Left lung (tissue), 10 donors: Measurements from ENCODE around the gene PAPOLG. TPM values are rescaled to one million over a fixed set of nuclear protein-coding genes. Genes with fewer than 3 reads are reported as not detected.

Source experiments
- ATAC-seq: fragments of 200-7000 bp; cut with Tn5 transposase; one replicate; pipeline ENCODE4 v1.9.1; 2020; ENCODE audit warnings: moderate library complexity
- DNase-seq, 4 donors: peaks; one replicate each; pipeline ENCODE4 v3.0.0-alpha.2; 2013 to 2020
- H3K27ac ChIP-seq, 2 donors: fragments of 200-600 bp; sonication (generic) in 1 of 2; one replicate each; pipeline versions ENCODE4 v1.5.0 to v1.8.0; 2020 to 2021
- H3K27me3 ChIP-seq, 2 donors: fragments of 200-600 bp; sonication (generic) in 1 of 2; one replicate each; pipeline versions ENCODE4 v1.5.0 to v1.8.0; 2020 to 2021
- H3K36me3 ChIP-seq, 2 donors: fragments of 200-600 bp; sonication (generic) in 1 of 2; one replicate each; pipeline versions ENCODE4 v1.5.0 to v1.8.0; 2020 to 2021
- H3K4me1 ChIP-seq, 2 donors: fragments of 200-600 bp; one replicate each; pipeline ENCODE4 v1.8.0; 2021
- H3K4me3 ChIP-seq, 2 donors: fragments of 200-600 bp; sonication (generic) in 1 of 2; one replicate each; pipeline versions ENCODE4 v1.5.0 to v1.8.0; 2020 to 2021; ENCODE audit warnings: mild to moderate bottlenecking in 1 of 2
- H3K9me3 ChIP-seq, 2 donors: fragments of 200-600 bp; sonication (generic) in 1 of 2; one replicate each; pipeline versions ENCODE4 v1.5.0 to v1.8.0; 2020 to 2021
- intact Hi-C, 2 donors: fragments of 100-400 bp; cut with DNase I; formaldehyde crosslinking; loops; one replicate each; pipeline versions ENCODE4 v1.11.2 to v1.14.2; 2022
- polyA plus RNA-seq, 6 donors: library from polyadenylated mRNA; unstranded; fragments of 120-200 nt; gene quantifications; one replicate each; pipeline ENCODE4 v1.2.1, GENCODE V29; 2013; ENCODE audit not compliant: insufficient read length in 6 of 6
- total RNA-seq, 2 donors: library from RNA; stranded (reverse); fragmentation: NEBNext Ultra II Directional; extraction: Animal tissue kit (Norgen Biotek cat#: 25700); gene quantifications; one replicate each; pipeline ENCODE4 v1.2.1, GENCODE V29; 2021
- TF ChIP-seq, protein P1 (sequence below), 2 donors: fragments of 200-600 bp; sonication (generic) in 1 of 2; IDR thresholded peaks; one replicate each; pipeline versions ENCODE4 v1.5.0 to v1.8.0; 2021; ENCODE audit warnings: antibody characterized with exemption in 2 of 2
- donor health status: DM: no; HTN: yes; CAD: no.
- donor health status: DM: no; HTN: no; CAD: no.

PAPOLG gene
- total and polyA plus RNA-seq, 8 donors = 11.3 to 30.5 (median 24.7) TPM

DNA sequence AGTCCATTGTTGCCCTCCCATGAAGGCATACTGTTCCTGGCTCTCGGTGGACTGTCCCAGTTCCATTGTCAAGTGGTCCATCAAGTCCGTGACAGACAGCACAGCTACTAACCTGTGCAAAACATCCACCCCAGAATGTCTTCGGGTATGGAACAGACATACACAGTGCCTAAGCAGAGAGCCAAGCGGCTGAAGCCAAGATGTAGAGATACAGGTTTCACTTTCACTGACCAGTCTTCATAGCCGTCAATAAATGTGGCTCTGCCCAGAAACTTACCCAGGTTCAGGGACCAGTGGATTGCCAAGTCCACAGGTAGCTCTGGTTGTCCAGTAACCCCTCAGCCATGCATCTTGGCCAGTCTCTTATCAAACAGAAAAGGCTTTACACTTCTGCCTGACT lies 10.7 kb upstream of the PAPOLG start:
- Histone ChIP-seq H3K36me3 (no peaks in the 10 kb centered on the region), H3K9me3 (no peaks in the 10 kb centered on the region), H3K27me3 (no peaks in the 10 kb centered on the region), H3K4me3 (no peak overlapping the region), H3K4me1 (no peaks in the 10 kb centered on the region), H3K27ac (no peak overlapping the region)
- TF ChIP-seq, protein P1, sequence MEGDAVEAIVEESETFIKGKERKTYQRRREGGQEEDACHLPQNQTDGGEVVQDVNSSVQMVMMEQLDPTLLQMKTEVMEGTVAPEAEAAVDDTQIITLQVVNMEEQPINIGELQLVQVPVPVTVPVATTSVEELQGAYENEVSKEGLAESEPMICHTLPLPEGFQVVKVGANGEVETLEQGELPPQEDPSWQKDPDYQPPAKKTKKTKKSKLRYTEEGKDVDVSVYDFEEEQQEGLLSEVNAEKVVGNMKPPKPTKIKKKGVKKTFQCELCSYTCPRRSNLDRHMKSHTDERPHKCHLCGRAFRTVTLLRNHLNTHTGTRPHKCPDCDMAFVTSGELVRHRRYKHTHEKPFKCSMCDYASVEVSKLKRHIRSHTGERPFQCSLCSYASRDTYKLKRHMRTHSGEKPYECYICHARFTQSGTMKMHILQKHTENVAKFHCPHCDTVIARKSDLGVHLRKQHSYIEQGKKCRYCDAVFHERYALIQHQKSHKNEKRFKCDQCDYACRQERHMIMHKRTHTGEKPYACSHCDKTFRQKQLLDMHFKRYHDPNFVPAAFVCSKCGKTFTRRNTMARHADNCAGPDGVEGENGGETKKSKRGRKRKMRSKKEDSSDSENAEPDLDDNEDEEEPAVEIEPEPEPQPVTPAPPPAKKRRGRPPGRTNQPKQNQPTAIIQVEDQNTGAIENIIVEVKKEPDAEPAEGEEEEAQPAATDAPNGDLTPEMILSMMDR (IDR thresholded peaks at IDR 0.05) = no peak
- intact Hi-C loops = no loop called here
- ATAC-seq = no peak
- no peak for DNase-seq

- H3K4me1 ChIP-seq = no peaks in the 10 kb centered on the region
- no peaks in the 10 kb centered on the region for H3K36me3 ChIP-seq
- no peak overlapping the region for H3K4me3 ChIP-seq
- H3K27me3 ChIP-seq = no peaks in the 10 kb centered on the region
- DNase-seq (no peak), ATAC-seq (peak; percentile 35)
- no peak overlapping the region for H3K27ac ChIP-seq
- TF ChIP-seq, protein P1 (IDR thresholded peaks at IDR 0.05) = no peak
- H3K9me3 ChIP-seq = no peaks in the 10 kb centered on the region
- intact Hi-C loops = no loop called here
Observed at GRCh38 chr2:60745761-60746160, 10.3 kb upstream of the PAPOLG start.

DNA sequence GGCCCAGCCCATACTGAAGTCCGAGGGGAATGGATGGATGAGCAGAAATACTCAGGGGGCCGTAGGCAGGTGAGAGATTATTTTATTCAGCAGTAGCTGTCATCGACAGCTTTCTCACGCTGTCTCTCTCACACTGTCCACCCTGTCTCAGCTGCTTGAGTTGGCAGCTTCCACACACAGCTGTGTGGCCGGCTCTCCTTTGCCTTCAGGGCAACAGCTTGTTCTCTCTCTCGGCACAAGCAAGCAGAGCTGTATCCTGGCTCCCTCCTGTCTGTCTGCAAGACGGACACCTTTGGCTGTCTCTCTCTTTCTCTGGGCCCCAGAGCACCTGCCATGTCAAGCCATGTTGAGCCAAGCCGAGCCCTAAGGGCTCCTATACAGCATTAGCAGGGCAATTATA lies 9.8 kb upstream of the PAPOLG start:
- no peaks in the 10 kb centered on the region for H3K27me3 ChIP-seq
- DNase-seq (no peak), ATAC-seq (no peak)
- H3K36me3 ChIP-seq = no peaks in the 10 kb centered on the region
- no peak overlapping the region for H3K4me3 ChIP-seq
- H3K4me1 ChIP-seq = no peaks in the 10 kb centered on the region
- TF ChIP-seq, protein P1 (IDR thresholded peaks at IDR 0.05) = no peak
- no peak overlapping the region for H3K27ac ChIP-seq
- intact Hi-C loops = no loop called here
- no peaks in the 10 kb centered on the region for H3K9me3 ChIP-seq

- no peaks in the 10 kb centered on the region for H3K27me3 ChIP-seq
- TF ChIP-seq, protein P1 (IDR thresholded peaks at IDR 0.05) = no peak
- no peak overlapping the region for H3K27ac ChIP-seq
- H3K36me3 ChIP-seq = peaks cover 0 to 51% of the 10 kb centered on the region in 2 donors
- no peak overlapping the region for H3K4me3 ChIP-seq
- H3K9me3 ChIP-seq = no peaks in the 10 kb centered on the region
- peak; percentile 6 for ATAC-seq
- peak in 2 of 4 donors; percentile 41 to 71 for DNase-seq
- intact Hi-C loops = no loop called here
- H3K4me1 ChIP-seq = peaks cover 3 to 37% of the 10 kb centered on the region in 2 donors
Observed at GRCh38 chr2:60759654-60760053, 3.6 kb downstream of the PAPOLG start.

DNA sequence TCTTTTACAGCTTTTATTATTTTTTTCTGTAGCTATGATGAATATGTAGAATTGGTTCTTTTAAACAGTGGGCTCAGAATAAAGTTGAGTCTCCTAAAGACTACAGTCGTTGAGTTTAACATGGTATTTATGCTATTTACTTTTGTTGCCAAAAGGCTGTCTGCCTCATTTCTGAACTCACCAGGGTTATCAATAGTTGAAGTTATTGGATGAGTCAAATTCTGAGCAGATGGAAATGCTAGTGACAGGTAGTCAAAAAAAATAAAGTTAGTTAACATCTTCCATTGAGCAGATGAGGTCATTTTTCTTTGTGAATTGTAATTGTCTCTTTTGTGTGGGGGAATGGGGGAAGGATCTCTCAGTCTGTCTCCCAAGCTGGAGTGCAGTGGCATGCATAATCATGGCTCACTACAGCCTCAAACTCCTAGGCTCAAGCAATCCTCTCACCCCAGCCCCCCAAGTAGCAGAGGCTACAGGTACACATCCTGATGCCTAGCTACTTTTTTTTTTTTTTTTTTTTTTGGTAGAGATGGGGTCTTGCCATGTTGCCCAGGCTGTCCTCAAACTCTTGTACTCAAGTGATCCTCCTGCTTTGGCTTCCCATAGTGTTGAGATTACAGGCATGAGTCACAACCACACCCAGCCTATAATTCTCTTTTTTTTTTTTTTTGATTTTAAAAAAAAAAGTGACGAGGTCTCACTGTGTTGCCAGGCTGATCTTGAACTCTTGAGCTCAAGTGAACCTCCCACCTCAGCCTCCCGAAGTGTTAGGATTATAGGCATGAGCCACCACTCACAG lies 8.9 kb downstream of the PAPOLG start:
- TF ChIP-seq, protein P1 (IDR thresholded peaks at IDR 0.05) = no peak
- no peak overlapping the region for H3K27ac ChIP-seq
- H3K4me3 ChIP-seq = no peak overlapping the region
- no peaks in the 10 kb centered on the region for H3K4me1 ChIP-seq
- no peaks in the 10 kb centered on the region for H3K9me3 ChIP-seq
- H3K36me3 ChIP-seq = peaks cover 0 to 80% of the 10 kb centered on the region in 2 donors
- ATAC-seq (no peak), DNase-seq (no peak)
- intact Hi-C loops = no loop called here
- no peaks in the 10 kb centered on the region for H3K27me3 ChIP-seq
